ENCODE data around the gene LRP2. TPM values are rescaled to one million over a fixed set of nuclear protein-coding genes. Genes with fewer than 3 reads are reported as not detected.

The LRP2 gene
- total and polyA plus RNA-seq, 7 donors, result 1.9 TPM; not detected in 6

DNA sequence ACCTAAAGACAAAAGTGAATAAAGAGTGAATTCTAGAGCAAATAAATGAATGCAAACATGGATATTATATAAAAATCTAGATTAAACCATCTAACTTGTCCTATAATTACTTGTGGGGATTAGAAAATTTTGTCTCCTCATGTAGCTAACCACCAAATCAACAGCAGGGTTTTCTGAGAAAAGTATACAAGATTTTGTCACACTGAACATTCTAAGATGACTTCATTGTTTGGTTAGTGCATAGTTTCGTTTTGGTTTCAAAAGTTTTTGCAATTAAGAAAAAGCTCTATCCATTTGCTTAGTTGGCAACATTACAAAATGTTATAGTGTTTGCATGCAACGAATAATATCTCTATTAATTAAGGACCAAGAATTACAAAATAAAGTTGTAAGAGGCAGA lies 125.0 kb downstream of the LRP2 start:
- H3K36me3 ChIP-seq, result no peaks in the 10 kb centered on the region
- H3K27me3 ChIP-seq, result no peaks in the 10 kb centered on the region

DNA sequence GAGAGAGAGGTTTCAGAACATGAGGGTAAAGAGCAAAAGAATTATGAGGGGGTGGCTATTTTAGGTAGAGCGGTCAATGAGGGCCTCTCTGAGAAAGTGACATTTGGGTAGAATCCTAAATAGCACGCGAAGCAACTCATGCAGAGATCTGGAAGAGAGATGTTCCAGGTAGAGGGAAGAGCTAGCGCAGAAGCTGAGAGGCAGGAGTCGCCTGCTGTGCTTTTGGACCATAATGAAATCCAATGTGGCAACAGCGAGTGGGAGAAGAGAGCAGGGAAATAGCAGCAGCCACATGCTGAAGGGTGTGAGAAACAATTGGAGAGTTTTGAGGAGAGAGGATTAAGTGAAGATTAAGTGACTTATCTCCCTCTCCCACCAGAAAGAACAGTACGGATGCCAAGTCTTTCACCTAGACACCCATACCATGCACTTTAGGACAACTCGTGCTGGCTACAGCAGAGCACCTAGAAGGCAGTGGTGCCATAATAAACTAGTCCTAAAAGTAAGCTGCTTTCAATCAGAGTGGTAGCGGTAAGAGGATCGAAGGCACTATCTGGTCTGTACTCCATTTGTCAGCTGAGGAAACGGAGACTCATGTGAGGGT lies 129.7 kb downstream of the LRP2 start:
- no peak overlapping the region for H3K4me3 ChIP-seq
- H3K9me3 ChIP-seq, result no peaks in the 10 kb centered on the region
- no peaks in the 10 kb centered on the region for H3K27me3 ChIP-seq
- no peaks in the 10 kb centered on the region for H3K36me3 ChIP-seq
- DNase-seq, result no peak
- WGBS, 2 donors, result 90 to 93% methylated on average over 11 of the region's 11 CpGs
- intact Hi-C loops (cut with DNase I), result no loop called here
- TF ChIP-seq, protein P1, sequence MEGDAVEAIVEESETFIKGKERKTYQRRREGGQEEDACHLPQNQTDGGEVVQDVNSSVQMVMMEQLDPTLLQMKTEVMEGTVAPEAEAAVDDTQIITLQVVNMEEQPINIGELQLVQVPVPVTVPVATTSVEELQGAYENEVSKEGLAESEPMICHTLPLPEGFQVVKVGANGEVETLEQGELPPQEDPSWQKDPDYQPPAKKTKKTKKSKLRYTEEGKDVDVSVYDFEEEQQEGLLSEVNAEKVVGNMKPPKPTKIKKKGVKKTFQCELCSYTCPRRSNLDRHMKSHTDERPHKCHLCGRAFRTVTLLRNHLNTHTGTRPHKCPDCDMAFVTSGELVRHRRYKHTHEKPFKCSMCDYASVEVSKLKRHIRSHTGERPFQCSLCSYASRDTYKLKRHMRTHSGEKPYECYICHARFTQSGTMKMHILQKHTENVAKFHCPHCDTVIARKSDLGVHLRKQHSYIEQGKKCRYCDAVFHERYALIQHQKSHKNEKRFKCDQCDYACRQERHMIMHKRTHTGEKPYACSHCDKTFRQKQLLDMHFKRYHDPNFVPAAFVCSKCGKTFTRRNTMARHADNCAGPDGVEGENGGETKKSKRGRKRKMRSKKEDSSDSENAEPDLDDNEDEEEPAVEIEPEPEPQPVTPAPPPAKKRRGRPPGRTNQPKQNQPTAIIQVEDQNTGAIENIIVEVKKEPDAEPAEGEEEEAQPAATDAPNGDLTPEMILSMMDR (IDR thresholded peaks at IDR 0.05), result no peak
- TF ChIP-seq EP300 (IDR thresholded peaks at IDR 0.05) (no peak), POLR2A (IDR thresholded peaks at IDR 0.05) (no peak), POLR2AphosphoS5 (IDR thresholded peaks at IDR 0.05) (no peak)
- H3K27ac ChIP-seq, result no peak overlapping the region
- no peaks in the 10 kb centered on the region for H3K4me1 ChIP-seq

More for the DNA sequence above, 125.0 kb downstream of the LRP2 start:
- no peaks in the 10 kb centered on the region for H3K9me3 ChIP-seq
- DNase-seq, result no peak
- intact Hi-C loops (cut with DNase I), result no loop called here
- H3K4me3 ChIP-seq, result no peak overlapping the region
- WGBS, 2 donors, result 43 to 55% methylated on average over 2 of the region's 2 CpGs
- no peak for TF ChIP-seq EP300 (IDR thresholded peaks at IDR 0.05)
- TF ChIP-seq, protein P1 (IDR thresholded peaks at IDR 0.05), result no peak
- TF ChIP-seq POLR2A (IDR thresholded peaks at IDR 0.05), result no peak
- no peak for TF ChIP-seq POLR2AphosphoS5 (IDR thresholded peaks at IDR 0.05)
- H3K4me1 ChIP-seq, result no peaks in the 10 kb centered on the region
- H3K27ac ChIP-seq, result no peak overlapping the region

DNA sequence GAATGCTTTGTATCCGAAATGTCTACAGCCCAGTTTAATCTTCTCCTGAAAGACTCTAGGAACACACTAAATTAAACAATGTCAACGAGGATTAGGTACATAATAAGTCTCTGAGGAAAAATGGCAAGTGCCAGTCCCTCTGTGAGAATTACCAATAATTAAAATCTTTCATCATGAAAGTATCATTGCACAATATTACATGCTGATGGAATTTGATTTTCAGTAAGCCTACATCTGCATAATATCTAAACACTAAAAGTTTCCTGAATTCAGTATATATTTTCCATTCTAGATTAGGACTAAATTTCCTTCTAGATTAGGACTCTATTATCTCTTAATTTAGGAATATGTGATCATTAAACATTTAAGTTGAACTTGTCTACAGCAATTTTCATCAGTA lies 132.1 kb downstream of the LRP2 start:
- H3K36me3 ChIP-seq, result no peaks in the 10 kb centered on the region
- H3K4me1 ChIP-seq, result no peaks in the 10 kb centered on the region
- H3K27me3 ChIP-seq, result no peaks in the 10 kb centered on the region
- no peak for DNase-seq
- no peak overlapping the region for H3K4me3 ChIP-seq
- TF ChIP-seq POLR2A (IDR thresholded peaks at IDR 0.05) (no peak), EP300 (IDR thresholded peaks at IDR 0.05) (no peak), POLR2AphosphoS5 (IDR thresholded peaks at IDR 0.05) (no peak)
- TF ChIP-seq, protein P1 (IDR thresholded peaks at IDR 0.05), result no peak
- H3K27ac ChIP-seq, result no peak overlapping the region
- no peaks in the 10 kb centered on the region for H3K9me3 ChIP-seq
- 43 to 62% methylated on average over 2 of the region's 2 CpGs for WGBS, 2 donors
- intact Hi-C loops (cut with DNase I), result no loop called here

DNA sequence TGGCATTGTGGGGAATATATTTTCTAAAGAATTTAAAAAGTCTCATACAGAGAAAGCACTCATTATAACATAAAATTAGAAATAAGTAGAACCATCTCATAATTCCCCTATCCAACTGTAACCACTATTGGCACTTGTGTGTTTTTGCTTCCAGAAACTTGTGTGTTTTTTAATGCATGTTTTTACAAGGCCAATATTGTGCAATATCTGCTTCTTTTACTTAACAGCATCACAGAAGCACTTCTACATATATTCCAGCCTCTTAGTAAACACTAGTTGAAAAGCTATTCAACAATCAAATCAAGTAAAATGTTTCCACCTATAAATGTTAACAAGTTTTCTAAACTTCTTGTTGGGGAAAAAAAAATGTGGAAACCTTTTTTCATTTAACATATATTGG lies 132.7 kb downstream of the LRP2 start:
- H3K27me3 ChIP-seq, result no peaks in the 10 kb centered on the region
- H3K27ac ChIP-seq, result no peak overlapping the region
- no peaks in the 10 kb centered on the region for H3K4me1 ChIP-seq
- H3K9me3 ChIP-seq, result no peaks in the 10 kb centered on the region
- TF ChIP-seq, protein P1 (IDR thresholded peaks at IDR 0.05), result no peak
- TF ChIP-seq EP300 (IDR thresholded peaks at IDR 0.05) (no peak), POLR2A (IDR thresholded peaks at IDR 0.05) (no peak), POLR2AphosphoS5 (IDR thresholded peaks at IDR 0.05) (no peak)
- intact Hi-C loops (cut with DNase I), result no loop called here
- H3K4me3 ChIP-seq, result no peak overlapping the region
- no peak for DNase-seq
- H3K36me3 ChIP-seq, result no peaks in the 10 kb centered on the region

DNA sequence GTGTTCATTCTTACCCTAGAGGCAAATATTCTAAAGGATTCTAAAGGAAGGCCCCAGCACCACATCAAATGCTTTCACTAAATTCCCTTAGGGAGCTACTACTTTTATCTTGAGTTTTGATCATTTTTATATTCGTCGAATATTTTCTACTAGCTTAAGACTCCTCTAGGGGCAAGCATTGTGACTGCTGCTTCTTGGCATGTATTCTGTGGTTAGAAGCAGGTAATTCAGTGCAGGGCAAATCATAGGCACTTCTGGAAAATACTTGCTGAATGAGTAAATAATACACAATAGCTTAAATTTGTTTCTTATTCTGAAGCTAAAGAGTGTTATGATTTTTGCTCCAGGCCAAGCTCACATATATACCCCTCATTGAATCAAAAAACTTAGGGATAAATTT lies 136.4 kb downstream of the LRP2 start:
- no peak overlapping the region for H3K27ac ChIP-seq
- H3K27me3 ChIP-seq, result no peaks in the 10 kb centered on the region
- no peaks in the 10 kb centered on the region for H3K9me3 ChIP-seq
- H3K4me1 ChIP-seq, result no peaks in the 10 kb centered on the region
- TF ChIP-seq, protein P1 (IDR thresholded peaks at IDR 0.05), result no peak
- TF ChIP-seq POLR2A (IDR thresholded peaks at IDR 0.05) (no peak), EP300 (IDR thresholded peaks at IDR 0.05) (no peak)
- intact Hi-C loops (cut with DNase I), result no loop called here
- 78 to 97% methylated on average over 2 of the region's 2 CpGs for WGBS, 2 donors
- no peaks in the 10 kb centered on the region for H3K36me3 ChIP-seq
- no peak overlapping the region for H3K4me3 ChIP-seq
- DNase-seq, result no peak
